Thyroid gland (tissue), 4 donors: ENCODE results near the gene GUF1.

ENCODE experiments used
- POLR2A ChIP-seq, 2 donors: fragments of 450-650 bp; IDR thresholded peaks; one replicate each; pipeline ENCODE4 v1.6.1; 2017; ENCODE audit warnings: antibody characterized with exemption in 2 of 2, mild to moderate bottlenecking in 2 of 2, moderate library complexity in 1 of 2
- TF ChIP-seq, protein P1 (sequence below), 6 experiments: fragments of 200-600 bp in 3 of 6; fragments of 450-650 bp in 3 of 6; sonication (generic) in 3 of 6; IDR thresholded peaks; one replicate each; pipeline ENCODE4 v1.5.1; 2016 to 2019; ENCODE audit warnings: antibody characterized with exemption in 6 of 6, mild to moderate bottlenecking in 2 of 6, inconsistent platforms in 1 of 6, moderate library complexity in 1 of 6

- TF ChIP-seq, protein P1, sequence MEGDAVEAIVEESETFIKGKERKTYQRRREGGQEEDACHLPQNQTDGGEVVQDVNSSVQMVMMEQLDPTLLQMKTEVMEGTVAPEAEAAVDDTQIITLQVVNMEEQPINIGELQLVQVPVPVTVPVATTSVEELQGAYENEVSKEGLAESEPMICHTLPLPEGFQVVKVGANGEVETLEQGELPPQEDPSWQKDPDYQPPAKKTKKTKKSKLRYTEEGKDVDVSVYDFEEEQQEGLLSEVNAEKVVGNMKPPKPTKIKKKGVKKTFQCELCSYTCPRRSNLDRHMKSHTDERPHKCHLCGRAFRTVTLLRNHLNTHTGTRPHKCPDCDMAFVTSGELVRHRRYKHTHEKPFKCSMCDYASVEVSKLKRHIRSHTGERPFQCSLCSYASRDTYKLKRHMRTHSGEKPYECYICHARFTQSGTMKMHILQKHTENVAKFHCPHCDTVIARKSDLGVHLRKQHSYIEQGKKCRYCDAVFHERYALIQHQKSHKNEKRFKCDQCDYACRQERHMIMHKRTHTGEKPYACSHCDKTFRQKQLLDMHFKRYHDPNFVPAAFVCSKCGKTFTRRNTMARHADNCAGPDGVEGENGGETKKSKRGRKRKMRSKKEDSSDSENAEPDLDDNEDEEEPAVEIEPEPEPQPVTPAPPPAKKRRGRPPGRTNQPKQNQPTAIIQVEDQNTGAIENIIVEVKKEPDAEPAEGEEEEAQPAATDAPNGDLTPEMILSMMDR (IDR thresholded peaks at IDR 0.05), result no peak
- no peak for TF ChIP-seq POLR2A (IDR thresholded peaks at IDR 0.05)
Observed at GRCh38 chr4:44736900-44737299, 58.7 kb downstream of the GUF1 start.
